KOPT-K1 (cell line): ENCODE measurements around the gene MYL3.
A peak's percentile ranks its signal among the peaks of the same experiment; 100 is the strongest.

Experiments used
- H3K27ac ChIP-seq: fragments of 200-600 bp; sonication (generic); 2 replicates; pipeline ENCODE4 v1.5.1; 2016; ENCODE audit warnings: antibody characterized with exemption, mild to moderate bottlenecking, low read depth, low read length; ENCODE audit not compliant: poor library complexity, severe bottlenecking
- H3K36me3 ChIP-seq: fragments of 200-600 bp; sonication (generic); 2 replicates; pipeline ENCODE4 v1.5.1; 2017; ENCODE audit warnings: antibody characterized with exemption, mild to moderate bottlenecking, low read length, moderate library complexity; ENCODE audit not compliant: insufficient read depth
- H3K9me3 ChIP-seq: fragments of 200-600 bp; sonication (generic); 2 replicates; pipeline ENCODE4 v1.5.1; 2017; ENCODE audit warnings: antibody characterized with exemption, low read length, mild to moderate bottlenecking; ENCODE audit not compliant: insufficient read depth, poor library complexity, severe bottlenecking

Gene MYL3

DNA sequence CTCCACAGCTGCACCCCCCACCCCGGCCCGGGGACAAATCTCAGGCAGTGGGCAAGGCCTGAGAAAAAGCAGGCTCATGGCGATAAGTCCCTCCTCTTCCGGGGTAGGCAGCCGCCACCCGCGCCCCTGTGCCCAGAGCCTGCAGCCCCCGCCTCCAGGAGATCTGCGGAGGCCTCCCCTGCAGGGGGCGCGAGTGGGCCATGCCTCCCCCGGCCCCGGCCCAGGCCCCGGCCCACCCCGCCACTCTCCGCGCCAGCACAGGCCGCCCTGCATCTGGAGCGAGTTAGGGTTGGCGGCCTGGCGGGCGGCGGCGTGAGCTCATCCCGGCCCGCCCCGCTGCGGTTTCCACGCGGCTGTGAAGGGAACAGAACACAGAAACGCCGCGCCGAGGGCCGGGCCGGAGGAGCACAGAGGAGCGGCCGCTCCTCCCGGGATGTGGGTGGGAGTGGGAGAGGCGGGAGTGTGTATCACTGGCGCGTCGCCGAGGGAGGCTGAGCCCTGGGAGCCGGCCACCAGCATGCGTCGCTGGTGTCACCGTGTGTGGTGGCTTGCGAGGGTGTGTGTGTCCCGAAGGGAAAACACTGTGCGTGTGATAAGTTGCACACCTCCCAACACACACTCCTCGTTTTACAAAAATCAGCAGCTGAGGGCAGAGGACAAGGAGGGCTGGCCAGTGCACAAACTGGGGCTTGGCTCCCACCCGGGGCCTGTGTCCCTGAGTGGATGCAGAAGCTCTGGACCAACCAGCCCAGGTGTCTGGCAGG, 17.2 kb downstream of the MYL3 start:
- H3K9me3 ChIP-seq: peaks cover 13% of the 10 kb centered on the region
- peak overlapping the region; percentile 55 for H3K27ac ChIP-seq
- H3K36me3 ChIP-seq: no peaks in the 10 kb centered on the region

DNA sequence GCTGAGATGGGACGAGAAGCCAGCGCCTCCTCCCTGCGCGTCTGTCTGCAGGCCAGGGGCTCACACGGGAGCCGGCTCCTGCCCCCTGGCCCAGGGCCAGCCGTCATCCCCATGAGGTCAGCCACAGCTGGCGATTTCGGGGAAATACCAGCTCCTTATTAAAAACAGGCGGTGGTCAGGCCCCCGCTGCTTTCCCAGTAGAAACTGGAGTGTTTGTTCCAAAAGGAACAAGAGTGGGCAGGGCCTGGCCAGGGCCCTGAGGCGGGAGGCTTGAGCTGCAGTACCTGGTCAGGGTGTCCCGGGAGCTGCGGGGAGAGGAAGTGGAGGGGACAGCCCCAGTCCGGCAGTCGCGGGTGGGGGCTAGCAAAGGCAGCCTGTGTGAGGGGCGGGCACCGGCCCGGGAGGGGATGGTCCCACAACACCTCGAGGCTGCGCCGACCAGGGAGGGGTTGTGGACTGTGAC, 17.8 kb downstream of the MYL3 start:
- peak overlapping the region; percentile 55 for H3K27ac ChIP-seq
- no peaks in the 10 kb centered on the region for H3K36me3 ChIP-seq
- H3K9me3 ChIP-seq: peaks cover 19% of the 10 kb centered on the region

DNA sequence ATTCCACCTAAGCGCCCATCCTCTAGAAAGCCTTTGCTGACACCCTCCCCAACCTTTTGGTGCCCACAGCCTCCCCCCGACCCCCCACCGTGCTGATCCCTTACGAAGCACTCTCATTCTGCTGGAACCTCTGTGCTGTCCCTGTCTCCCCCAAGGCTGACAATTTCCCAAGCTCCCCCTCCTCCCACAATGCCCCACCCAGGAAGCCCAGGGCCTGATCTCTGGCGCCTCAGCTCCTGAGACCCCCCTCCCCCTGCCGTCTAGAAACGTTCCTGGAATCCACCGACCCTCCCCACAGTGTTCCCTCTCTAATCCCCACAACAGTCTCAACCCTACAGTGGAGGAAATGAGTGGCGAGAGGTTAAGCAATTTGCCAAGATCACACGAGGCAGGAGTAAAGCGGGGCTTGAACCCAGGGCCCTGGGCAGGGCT, 18.3 kb downstream of the MYL3 start:
- H3K27ac ChIP-seq: peak overlapping the region; percentile 55
- no peaks in the 10 kb centered on the region for H3K36me3 ChIP-seq
- peaks cover 23% of the 10 kb centered on the region for H3K9me3 ChIP-seq

DNA sequence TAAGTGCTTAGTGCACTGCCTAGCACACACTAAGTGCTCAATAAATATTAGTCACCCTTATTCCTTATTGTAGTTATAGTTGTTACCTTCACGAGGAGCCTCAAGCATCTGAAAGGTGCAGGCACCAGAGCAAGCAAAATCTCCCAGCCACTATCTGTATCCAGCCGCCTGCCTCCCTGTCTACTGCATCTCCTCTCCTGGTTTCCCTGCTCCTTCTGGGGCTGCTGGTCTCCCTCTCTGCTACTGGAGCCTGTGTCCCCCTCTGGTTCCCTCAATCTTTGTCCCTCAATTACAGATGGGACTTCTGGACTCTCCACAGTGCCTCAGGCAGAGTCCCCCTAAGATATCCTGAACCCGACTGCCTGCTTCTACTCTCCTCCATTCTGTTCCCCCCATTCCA, 18.8 kb downstream of the MYL3 start:
- H3K9me3 ChIP-seq: peaks cover 23% of the 10 kb centered on the region
- no peak overlapping the region for H3K27ac ChIP-seq
- H3K36me3 ChIP-seq: no peaks in the 10 kb centered on the region

DNA sequence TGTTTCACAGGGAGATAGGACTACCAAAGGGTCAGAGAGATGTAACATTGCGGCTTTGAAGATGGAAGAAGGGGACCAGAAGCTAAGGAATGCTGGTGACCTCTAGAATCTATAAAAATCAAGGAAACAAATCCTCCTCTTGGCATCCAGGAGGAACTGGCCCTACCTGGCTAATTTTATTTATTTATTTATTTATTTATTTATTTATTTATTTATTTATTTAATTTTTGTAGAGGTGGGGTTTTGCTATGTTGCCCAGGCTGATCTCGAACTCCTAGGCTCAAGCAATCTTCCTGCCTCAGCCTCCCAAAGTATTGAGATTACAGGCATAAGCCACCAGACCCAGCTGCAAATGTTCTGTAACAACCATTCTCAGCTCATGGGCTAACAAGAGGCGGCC, 19.7 kb downstream of the MYL3 start:
- no peaks in the 10 kb centered on the region for H3K36me3 ChIP-seq
- peaks cover 30% of the 10 kb centered on the region for H3K9me3 ChIP-seq
- no peak overlapping the region for H3K27ac ChIP-seq

DNA sequence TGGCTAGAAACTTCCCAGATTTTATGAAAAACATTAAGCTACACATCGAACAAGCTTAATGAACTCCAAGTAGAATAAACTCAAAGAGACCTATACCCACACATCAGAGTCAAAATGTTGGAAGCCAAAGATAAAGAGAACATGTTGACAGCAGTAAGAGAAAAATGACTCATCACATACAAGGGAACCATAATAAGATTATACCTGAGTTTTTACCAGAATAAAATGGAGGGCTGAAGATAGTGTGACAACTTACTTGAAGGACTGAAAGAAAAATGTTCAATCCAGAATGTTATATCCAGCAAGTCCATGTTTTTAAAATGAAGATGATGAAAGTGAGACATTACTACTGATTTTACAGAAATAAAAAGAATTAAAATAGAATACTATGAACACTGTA, 22.8 kb downstream of the MYL3 start:
- H3K27ac ChIP-seq: no peak overlapping the region
- no peaks in the 10 kb centered on the region for H3K36me3 ChIP-seq
- peaks cover 44% of the 10 kb centered on the region for H3K9me3 ChIP-seq

DNA sequence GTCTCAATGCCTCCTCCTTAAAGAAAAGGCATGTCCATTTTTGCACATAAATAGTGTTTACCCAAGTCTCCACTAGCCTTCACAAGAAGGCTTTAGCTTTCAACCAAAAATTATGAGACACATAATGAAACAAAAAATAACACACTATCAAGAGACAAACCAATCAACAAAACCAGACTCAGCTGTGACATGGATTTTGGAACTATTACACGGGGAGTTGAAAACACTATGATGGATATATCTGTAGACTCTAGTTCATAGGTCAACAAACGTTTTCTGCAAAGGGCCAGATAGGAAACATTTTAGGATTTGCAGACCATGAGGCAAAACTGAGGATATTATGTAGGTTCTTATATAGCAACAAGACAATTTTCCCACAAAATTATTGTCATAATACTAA, 24.9 kb downstream of the MYL3 start:
- Histone ChIP-seq H3K9me3 (peaks cover 44% of the 10 kb centered on the region), H3K36me3 (no peaks in the 10 kb centered on the region), H3K27ac (no peak overlapping the region)

DNA sequence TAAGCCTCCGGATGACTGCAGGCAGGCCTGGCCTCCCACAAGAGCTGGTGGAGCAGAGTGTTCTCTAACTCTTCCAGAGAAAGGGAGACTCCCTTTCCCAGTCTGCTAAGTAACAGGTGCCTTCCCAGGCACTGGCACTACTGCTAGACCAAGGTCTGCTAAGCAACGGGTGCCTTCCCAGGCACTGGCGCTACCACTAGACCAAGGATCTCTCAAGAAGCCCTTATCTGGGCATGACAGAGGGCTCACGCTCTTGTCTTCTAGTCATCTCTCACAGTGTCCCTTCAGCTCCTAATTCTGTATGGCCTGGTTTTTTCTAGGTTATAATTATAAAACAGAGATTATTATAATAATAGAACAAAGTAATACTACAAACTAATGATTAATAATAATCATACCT, 27.8 kb downstream of the MYL3 start:
- Histone ChIP-seq H3K27ac (no peak overlapping the region), H3K36me3 (no peaks in the 10 kb centered on the region), H3K9me3 (peaks cover 25% of the 10 kb centered on the region)

DNA sequence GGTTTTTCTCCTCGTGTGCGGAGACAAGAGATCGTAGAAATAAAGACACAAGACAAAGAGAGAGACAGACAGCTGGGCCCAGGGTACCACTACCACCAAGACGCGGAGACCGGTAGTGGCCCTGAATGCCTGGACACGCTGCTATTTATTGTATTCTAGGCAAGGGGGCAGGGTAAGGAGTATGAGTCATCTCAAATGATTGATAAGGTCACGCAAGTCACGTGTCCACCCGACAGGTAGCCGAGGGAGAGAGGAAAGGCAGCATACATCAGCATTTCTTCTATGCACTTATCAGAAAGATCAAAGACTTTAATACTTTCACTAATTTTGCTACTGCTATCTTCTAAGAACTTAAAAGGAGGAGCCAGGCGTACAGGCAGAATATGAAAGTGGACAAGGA, 28.2 kb downstream of the MYL3 start:
- Histone ChIP-seq H3K36me3 (no peaks in the 10 kb centered on the region), H3K9me3 (peaks cover 25% of the 10 kb centered on the region), H3K27ac (no peak overlapping the region)

DNA sequence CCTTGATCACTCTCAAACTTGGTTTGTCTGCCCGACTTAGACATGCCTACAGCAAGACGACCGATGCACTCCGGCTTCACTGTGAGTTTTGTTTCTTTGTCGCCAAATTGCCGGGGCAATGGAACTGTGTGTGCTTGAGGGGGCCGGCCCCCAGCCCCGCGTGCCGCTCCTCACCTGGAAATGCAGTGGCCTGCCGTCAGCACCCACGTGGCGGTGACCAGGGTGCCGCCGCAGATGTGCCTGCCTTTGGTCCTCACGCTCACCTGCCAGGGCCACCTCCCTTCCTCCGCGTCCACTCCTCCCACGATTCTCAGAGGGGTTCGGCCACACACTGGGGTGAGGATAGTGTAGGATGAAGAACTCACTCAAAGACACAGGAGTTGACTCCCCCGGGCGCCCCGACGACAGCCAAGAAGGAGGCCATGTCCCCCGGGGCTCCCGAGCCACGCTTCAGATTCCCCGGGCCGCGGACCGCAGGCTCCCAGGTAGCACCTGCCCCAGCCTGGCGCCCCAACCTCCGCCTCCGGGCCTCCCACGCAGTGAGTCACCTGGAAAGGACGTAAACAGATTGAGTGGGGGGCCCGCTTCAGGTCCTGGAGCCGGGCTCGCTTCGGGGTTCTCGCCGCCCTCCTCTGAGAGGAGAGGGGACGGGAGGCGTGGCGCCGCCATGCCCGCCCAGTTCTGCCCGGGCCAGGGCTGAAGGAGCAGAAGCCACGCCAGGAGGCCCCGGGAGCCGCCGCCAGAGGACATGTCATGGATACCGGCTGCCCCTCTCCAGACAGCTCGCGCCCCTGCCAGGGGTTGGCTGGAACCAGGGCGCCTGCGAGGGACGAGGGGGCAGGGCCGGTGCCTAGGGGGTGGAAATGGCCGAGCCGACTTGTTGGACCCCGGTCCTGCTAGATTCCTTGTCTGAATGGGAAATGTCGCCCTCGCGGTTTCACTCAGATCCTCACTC, 29.6 kb downstream of the MYL3 start:
- Histone ChIP-seq H3K27ac (no peak overlapping the region), H3K9me3 (peaks cover 30% of the 10 kb centered on the region), H3K36me3 (no peaks in the 10 kb centered on the region)

DNA sequence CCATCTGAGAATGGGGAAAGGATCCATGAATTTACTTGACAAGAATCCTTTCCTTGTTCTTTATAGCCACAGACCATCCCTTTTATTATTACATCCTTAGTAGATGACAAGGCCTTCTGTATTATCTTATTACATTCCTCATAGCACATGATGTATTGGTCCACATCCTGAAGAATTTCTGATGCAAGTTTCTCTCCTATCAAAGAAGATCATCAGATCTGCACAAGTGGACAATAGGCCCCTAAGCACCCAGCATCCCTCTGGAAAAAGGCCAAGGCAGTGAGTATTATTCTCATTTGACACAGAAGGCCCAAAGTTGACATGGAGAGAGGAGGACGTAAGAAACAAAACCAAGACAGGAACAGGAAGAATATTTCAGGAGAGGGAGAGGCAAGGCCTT, 31.4 kb downstream of the MYL3 start:
- Histone ChIP-seq H3K27ac (no peak overlapping the region), H3K36me3 (no peaks in the 10 kb centered on the region), H3K9me3 (peaks cover 16% of the 10 kb centered on the region)

DNA sequence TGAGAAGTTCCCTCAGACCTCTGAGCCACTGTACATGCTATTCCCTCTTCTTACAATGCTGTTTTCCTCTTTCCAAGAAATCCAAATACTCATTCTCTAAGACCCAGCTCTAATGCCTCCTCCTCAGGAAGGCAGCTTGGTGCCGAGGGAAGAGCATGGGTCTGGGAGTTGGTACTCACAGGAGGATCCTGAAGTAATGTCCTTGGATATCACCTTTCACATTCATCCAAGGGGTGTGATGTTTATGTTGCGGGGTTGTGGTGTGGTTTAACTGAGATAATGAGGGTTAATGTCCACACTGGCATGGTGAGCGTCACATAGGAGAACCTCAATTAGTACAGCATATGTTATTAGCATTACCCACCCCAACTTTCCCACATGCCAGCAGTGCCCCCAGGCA, 31.9 kb downstream of the MYL3 start:
- peaks cover 16% of the 10 kb centered on the region for H3K9me3 ChIP-seq
- H3K36me3 ChIP-seq: no peaks in the 10 kb centered on the region
- H3K27ac ChIP-seq: no peak overlapping the region

DNA sequence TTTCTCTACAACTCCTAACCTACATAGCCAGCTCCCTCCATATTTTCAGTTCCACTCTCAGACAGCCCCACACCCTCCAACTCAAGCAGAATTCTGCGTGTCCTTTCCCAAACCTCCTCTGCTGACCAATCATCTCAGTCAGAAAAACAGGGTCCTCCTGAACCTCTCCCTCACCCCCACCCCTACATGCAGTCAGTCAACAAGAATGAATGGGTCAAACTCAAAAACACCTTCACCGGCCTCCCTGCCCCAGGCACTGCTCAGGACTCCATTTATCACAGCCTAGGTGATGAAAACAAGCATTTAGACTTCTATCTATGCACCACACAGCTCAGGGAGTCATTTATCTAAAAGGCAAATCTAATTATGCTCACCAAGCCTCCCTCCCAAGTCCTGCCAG, 32.4 kb downstream of the MYL3 start:
- Histone ChIP-seq H3K36me3 (no peaks in the 10 kb centered on the region), H3K9me3 (peaks cover 16% of the 10 kb centered on the region), H3K27ac (no peak overlapping the region)

DNA sequence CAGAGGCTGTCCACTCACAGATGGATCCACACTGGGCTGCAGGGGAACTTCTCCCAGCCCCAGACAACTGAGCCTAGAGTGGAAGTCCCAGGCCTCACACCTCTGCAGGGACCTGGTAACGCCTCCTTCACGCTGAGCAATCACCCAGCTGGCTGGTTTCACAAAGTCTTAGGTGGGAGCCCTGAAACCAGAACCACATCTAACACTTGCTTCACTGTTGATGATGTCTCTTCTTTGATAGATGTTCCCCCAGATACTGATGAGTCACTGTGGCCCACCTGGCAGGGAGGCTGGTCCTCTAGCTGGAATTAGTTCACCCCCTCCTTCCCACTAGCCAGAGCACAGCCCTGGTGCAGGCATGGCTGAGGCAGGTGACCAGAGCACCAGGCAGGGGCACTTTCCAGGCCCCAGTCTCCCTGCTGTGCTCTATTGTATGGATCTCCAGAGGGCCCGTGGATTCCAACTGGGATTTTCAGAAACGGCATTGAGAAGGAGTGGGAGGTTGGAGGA, 33.5 kb downstream of the MYL3 start:
- H3K27ac ChIP-seq: no peak overlapping the region
- H3K36me3 ChIP-seq: no peaks in the 10 kb centered on the region
- H3K9me3 ChIP-seq: peaks cover 16% of the 10 kb centered on the region

DNA sequence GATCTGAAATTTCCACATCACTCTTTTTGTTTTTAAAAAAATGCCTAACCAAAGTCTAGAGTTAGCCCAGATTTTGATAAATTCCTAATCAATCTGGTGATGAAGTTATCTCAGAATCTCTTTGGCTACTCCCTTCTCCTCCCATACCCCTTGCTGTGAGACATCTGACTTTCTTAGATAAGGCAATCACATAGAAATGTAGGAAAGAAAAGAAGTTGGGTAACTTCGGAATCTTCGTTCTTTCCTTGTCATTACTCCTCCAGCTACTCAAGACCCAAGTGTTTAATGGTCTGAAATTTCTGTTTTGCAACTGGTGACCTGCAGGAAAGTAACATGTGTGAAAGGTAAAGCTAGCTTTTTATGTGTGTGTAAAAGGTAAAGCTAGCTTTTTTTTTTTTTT, 37.8 kb downstream of the MYL3 start:
- Histone ChIP-seq H3K9me3 (peaks cover 49% of the 10 kb centered on the region), H3K27ac (no peak overlapping the region)

More for the DNA sequence above, 37.8 kb downstream of the MYL3 start:
- no peaks in the 10 kb centered on the region for H3K36me3 ChIP-seq
